Ectodermal cell (in vitro differentiated cells): ENCODE measurements around the gene MIGA2.
"Not testable (repeated sequence)": the region's sequence is repeated elsewhere in the genome, so short reads cannot be mapped to it uniquely, and the experiment has no call there.

Experiments used
- H3K27ac ChIP-seq: 2 replicates; pipeline ENCODE4 v1.7.0; 2013; ENCODE audit warnings: mild to moderate bottlenecking, low read depth, low read length; ENCODE audit not compliant: insufficient read depth, poor library complexity, severe bottlenecking
- H3K27me3 ChIP-seq: 2 replicates; pipeline ENCODE4 v1.7.0; 2013; ENCODE audit warnings: mild to moderate bottlenecking, low read length; ENCODE audit not compliant: insufficient read depth, control insufficient read depth, poor library complexity, severe bottlenecking
- H3K36me3 ChIP-seq: one replicate; pipeline ENCODE4 v1.7.0; 2013; ENCODE audit warnings: low read length; ENCODE audit not compliant: control insufficient read depth, insufficient read depth
- H3K4me1 ChIP-seq: one replicate; pipeline ENCODE4 v1.7.0; 2013; ENCODE audit warnings: low read length; ENCODE audit not compliant: control insufficient read depth, insufficient read depth
- H3K4me3 ChIP-seq: 2 replicates; pipeline ENCODE4 v1.7.0; 2013; ENCODE audit warnings: low read depth, low read length, control low read depth; ENCODE audit not compliant: insufficient read depth
- H3K9me3 ChIP-seq: 2 replicates; pipeline ENCODE4 v1.7.0; 2013; ENCODE audit warnings: mild to moderate bottlenecking, low read length, moderate library complexity; ENCODE audit not compliant: control insufficient read depth
- WGBS, 2 experiments: methylation state at CpG; one replicate each; pipeline ENCODE4 v1.1.7; 2013; ENCODE audit warnings: missing lambda C conversion rate in 2 of 2; 5-methylcytosine and 5-hydroxymethylcytosine counted together

The MIGA2 gene

DNA sequence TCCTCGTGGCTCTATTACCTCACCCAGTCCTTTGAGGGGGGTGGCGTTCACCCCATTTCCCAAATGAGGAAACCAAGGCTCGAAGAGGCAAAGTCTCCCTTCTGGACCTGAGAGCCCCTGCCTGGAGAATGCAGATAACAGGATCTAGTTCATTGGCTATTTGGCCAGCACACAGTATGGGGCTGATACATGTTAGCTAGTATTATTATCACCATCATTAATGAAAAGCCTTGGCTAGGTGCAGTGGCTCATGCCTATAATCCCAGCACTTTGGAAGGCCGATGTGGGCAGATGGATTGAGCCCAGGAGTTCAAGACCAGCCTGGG is 12.6 kb upstream of the MIGA2 start:
- Histone ChIP-seq H3K4me3 (no peak overlapping the region), H3K27me3 (no peaks in the 10 kb centered on the region), H3K27ac (peak overlapping the region; percentile 44), H3K4me1 (peaks cover 33% of the 10 kb centered on the region), H3K9me3 (no peaks in the 10 kb centered on the region), H3K36me3 (no peaks in the 10 kb centered on the region)
- WGBS, 2 experiments, result 80 to 83% methylated on average over 4 of the region's 4 CpGs

DNA sequence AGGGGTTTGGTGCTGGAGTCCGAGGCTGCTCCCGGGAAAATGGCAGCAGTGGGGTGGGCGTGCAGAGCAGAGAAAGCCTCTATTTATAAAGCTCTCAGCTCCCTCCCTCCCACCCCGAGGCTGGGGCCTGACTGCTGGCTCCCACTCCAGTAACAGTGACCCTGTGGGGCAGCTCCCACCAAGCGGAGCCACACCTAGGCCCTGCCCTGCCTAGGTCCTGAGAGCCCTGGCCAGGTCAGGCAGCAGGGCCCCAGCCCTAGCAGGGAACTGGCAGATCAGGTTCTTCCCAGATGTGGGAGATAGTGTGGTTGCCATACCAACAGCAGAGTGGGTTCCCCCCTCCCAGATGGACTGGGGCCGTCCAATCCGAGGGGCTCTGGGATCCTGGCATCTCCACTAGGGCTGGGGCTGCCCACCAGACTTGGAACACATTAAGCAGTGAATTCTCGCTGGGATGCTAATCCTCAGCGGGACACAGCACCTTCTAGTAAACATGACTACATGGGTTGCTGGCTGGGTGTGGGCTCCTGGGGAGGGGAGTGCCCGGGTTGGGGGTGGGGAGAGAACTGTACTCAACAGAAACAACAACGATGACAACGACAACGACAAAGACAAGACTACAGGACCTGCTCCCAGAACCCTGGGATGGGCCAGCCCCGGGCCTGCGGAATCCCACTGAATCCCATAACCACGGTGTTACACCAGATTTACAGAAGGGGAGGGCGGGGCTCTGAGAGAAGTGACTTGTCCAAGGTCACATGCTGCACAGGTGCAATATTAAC is 9.8 kb upstream of the MIGA2 start:
- peak overlapping the region; percentile 71 for H3K4me3 ChIP-seq
- no peaks in the 10 kb centered on the region for H3K27me3 ChIP-seq
- no peaks in the 10 kb centered on the region for H3K9me3 ChIP-seq
- H3K36me3 ChIP-seq, result no peaks in the 10 kb centered on the region
- WGBS, 2 experiments, result 64 to 67% methylated on average over 17 of the region's 17 CpGs
- peaks cover 33% of the 10 kb centered on the region for H3K4me1 ChIP-seq
- peak overlapping the region; percentile 6 for H3K27ac ChIP-seq

DNA sequence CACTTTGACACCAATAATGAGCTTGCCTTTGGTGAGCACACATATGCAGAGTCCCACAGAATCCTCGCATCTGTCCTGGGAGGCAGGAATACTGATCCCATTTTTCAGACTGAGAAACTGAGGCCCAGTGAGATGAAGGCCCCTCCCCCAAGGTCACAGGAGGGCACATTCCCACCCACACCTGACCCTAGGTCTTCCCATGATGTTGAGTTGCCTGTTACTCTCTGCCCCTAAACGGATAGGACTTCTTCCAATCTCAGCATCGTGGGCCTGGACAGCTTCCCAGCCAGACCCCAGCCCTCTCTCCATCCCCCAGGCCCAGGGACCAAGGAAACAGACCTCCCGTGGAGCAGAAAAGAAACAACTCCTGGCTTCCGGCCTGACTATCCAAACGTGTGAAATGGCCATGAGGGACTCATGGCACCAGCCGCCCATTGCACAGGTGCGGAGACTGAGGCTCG is 9.2 kb upstream of the MIGA2 start:
- WGBS, 2 experiments, result 48 to 50% methylated on average over 9 of the region's 9 CpGs
- Histone ChIP-seq H3K36me3 (no peaks in the 10 kb centered on the region), H3K4me3 (peak overlapping the region; percentile 71), H3K9me3 (no peaks in the 10 kb centered on the region), H3K27ac (no peak overlapping the region), H3K27me3 (no peaks in the 10 kb centered on the region), H3K4me1 (peaks cover 29% of the 10 kb centered on the region)

DNA sequence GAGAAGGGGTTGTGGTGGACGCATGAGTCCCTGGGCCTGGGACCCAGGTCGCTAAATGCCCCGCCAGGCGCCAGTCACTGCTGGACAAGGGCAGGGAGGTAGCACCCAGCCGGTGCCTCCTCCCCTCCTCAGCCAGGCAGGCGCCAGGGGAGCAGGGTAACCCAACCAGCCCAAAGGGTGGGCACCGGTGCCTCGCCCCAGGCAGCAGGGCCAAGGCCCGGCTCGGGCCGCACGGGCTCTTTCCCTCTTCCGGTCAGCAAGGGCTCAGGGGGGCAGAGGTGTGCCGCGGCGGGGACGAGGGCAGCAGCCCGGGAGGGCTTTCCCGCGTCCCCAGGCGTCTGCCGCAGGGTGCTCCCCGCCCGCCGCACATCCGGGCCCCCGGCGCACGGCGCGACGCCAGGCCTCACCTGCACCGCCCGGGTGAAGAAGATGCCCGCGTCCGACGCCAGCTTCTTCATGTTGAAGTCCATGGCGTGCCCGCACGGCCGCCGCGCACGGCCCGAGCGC is 8.7 kb upstream of the MIGA2 start:
- H3K4me3 ChIP-seq, result peak overlapping the region; percentile 71
- no peaks in the 10 kb centered on the region for H3K9me3 ChIP-seq
- H3K4me1 ChIP-seq, result peaks cover 28% of the 10 kb centered on the region
- WGBS, 2 experiments, result 4% methylated on average over 47 of the region's 47 CpGs
- no peaks in the 10 kb centered on the region for H3K36me3 ChIP-seq
- no peak overlapping the region for H3K27ac ChIP-seq
- H3K27me3 ChIP-seq, result no peaks in the 10 kb centered on the region

DNA sequence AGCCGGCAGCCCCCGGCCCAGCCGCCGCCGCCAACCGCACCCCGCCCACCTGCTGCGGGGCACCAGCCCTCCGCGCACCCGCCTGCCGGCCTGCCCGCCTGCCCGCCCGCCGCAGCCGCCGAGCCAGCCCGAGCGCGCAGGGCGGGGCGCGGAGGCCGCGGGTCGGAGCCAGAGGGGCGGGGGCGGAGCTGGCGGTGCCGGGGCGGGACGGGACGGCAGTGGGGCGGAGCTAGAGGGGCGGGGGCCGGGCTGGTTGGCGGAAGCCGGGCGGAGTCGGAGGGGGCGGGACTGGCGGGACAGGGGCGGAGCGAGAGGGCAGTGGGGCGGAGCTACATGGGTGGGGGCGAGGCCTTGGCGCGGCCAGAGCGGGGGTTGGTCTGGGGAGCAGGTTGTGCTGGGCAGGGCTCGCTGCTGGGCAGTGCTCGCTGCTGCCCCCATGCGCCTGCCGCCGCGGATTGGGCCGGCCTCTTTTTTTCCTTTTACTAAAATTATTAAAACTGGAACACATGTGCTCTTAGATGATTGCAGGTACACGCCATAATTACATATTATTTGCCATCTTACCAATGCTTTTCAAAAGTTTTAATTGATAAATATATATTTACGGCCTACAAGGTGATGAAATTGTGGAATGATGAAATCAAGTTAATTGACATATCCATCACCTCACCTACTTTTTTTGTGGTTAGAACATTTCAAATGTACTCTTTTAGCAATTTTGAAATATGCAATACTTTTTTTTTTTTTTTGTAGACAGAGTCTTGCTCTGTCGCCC is 8.0 kb upstream of the MIGA2 start, which contains the start of gene SH3GLB2:
TSS of gene SH3GLB2 (minus strand) at position 140 of the 775 bp plus-strand sequence. CDS start 177 bp downstream, outside the sequence.
- H3K27ac ChIP-seq, result no peak within 1 kb of the TSS
- 2% methylated on average over 58 of the region's 60 CpGs for WGBS, 2 experiments

DNA sequence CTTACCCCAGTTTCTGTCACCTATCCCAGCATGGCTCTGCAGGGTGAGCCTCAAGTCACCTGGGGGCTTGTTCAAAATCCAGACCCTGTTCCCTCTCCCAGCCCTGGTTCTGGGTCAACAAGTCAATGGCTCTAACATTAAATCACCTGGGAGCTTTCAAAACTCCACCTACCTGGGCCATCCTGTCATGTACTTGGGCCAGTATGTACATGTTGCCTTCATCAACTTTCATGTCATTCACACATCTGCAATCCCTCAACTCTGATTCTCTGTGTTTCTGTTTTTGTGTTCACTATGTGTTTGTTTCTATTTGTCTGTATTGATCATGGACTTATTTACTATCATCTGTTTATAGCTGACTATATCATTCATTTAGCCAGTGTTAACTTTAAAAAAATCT is 6.2 kb upstream of the MIGA2 start:
- Histone ChIP-seq H3K36me3 (no peaks in the 10 kb centered on the region), H3K4me1 (peaks cover 18% of the 10 kb centered on the region), H3K4me3 (no peak overlapping the region), H3K27ac (no peak overlapping the region), H3K27me3 (no peaks in the 10 kb centered on the region), H3K9me3 (no peaks in the 10 kb centered on the region)

More for the DNA sequence above, 8.0 kb upstream of the MIGA2 start, which contains the start of gene SH3GLB2:
- Histone ChIP-seq H3K27me3 (no peaks in the 10 kb centered on the region), H3K9me3 (no peaks in the 10 kb centered on the region), H3K36me3 (no peaks in the 10 kb centered on the region), H3K4me3 (peak within 1 kb of the TSS; percentile 71), H3K4me1 (peaks cover 25% of the 10 kb centered on the region)

DNA sequence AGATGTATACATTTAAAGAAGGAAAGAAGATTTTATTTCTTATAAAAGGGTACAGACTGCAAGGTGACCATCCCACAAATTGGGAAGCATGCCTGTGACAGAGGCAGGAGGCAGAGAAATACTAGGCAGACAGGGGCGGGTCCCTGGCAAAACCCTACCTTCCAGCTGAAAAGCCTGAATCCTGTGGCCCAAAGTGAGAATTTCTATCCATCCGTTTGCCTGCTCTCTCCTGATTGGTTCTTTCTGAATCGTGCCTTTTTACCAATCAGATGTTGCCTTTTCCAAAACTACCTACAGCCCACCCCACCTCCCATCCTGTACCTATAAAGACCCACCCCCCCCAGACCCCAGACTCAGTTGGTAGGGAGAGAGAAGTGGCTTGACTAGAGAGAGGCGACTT is 4.9 kb upstream of the MIGA2 start:
- no peak overlapping the region for H3K4me3 ChIP-seq
- no peaks in the 10 kb centered on the region for H3K36me3 ChIP-seq
- peaks cover 11% of the 10 kb centered on the region for H3K4me1 ChIP-seq
- H3K27me3 ChIP-seq, result no peaks in the 10 kb centered on the region
- no peaks in the 10 kb centered on the region for H3K9me3 ChIP-seq
- WGBS, 2 experiments, result 67 to 70% methylated on average over 4 of the region's 4 CpGs
- no peak overlapping the region for H3K27ac ChIP-seq

DNA sequence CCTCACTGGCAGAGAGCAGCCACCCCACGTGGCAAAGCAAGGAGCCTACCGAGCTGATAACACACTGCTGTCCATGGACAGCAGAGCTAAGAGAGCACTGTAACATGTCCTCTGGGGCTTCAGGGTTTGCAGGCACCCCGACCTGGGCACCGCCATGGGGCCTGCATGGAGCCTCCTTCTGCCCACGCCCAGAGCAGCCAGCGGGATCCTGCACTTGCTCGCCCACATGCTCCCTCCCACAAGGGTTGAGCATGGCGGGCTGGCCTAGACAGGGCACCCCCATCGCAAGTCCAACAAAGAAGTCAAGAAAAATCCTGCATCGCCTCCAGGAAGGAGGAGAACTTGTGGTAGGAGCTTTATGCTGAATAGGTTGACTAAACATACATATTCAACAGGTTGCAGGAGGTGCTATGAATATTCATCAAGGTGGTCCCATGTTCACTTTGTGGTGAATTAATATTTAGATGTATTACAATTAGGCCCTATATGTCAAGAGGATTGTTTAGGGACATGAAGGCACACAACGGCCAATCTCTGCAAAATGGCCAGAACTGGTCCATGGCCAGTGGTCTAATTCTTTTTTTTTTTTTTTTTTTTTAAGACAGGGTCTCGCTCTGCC is 3.8 kb upstream of the MIGA2 start:
- H3K9me3 ChIP-seq, result no peaks in the 10 kb centered on the region
- no peak overlapping the region for H3K4me3 ChIP-seq
- no peaks in the 10 kb centered on the region for H3K36me3 ChIP-seq
- H3K27me3 ChIP-seq, result no peaks in the 10 kb centered on the region
- no peak overlapping the region for H3K27ac ChIP-seq
- H3K4me1 ChIP-seq, result peaks cover 4% of the 10 kb centered on the region
- 93% methylated on average over 12 of the region's 12 CpGs for WGBS, 2 experiments

DNA sequence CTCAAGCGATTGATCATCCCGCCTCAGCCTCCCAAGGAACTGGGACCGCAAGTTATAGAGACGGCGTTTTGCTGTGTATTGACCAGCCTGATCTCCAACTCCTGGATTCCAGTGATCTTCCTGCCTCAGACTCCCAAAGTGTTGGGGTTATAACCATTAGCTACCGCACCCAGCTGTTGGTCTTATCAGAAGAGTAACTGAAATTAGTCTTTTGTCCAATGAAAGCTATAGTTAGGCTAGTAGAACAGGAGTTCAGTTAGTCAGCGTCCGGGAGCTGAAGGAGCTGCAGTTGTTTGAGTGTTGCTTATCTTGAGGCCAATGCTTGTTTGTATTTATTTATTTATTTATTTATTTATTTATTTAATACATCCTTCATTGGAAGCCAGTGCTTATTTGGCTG is 3.2 kb upstream of the MIGA2 start:
- no peaks in the 10 kb centered on the region for H3K36me3 ChIP-seq
- peaks cover 10% of the 10 kb centered on the region for H3K4me1 ChIP-seq
- no peaks in the 10 kb centered on the region for H3K9me3 ChIP-seq
- WGBS, 2 experiments, result 88 to 95% methylated on average over 8 of the region's 8 CpGs
- no peak overlapping the region for H3K27ac ChIP-seq
- no peaks in the 10 kb centered on the region for H3K27me3 ChIP-seq
- no peak overlapping the region for H3K4me3 ChIP-seq

DNA sequence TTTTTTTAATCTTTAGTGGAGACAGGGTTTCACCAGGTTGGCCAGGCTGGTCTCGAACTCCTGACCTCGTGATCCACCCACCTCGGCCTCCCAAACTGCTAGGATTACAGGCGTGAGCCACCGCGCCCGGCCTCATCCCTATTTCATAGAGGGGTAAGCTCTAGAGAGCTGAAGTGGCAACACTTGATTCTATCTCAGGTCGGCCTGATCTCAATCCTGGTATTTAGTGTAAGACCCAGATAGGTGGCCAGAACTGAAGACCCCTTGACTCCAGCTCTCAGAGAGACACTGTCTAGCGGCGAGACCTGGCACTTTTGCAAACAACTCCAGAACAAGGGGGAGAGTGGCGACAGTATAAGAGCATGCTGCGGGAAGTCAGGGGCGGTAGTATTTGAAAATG is 588 bp upstream of the MIGA2 start:
- Histone ChIP-seq H3K27ac (peak overlapping the region; percentile 53), H3K4me1 (peaks cover 12% of the 10 kb centered on the region)
- H3K4me3 ChIP-seq, H3K36me3 ChIP-seq, H3K9me3 ChIP-seq, H3K27me3 ChIP-seq: not testable (repeated sequence)
- 77 to 78% methylated on average over 13 of the region's 13 CpGs for WGBS, 2 experiments
